SW480 (cell line): Measurements from ENCODE around the gene ST3GAL3.

Experiments
- DNase-seq: peaks from one replicate; pipeline ENCODE4 v3.0.0-alpha.2; 2016; ENCODE audit warnings: low spot score

The ST3GAL3 gene

GRCh38 chr1:43851561-43852338 lies 144.4 kb downstream of the ST3GAL3 start:
- no peak for DNase-seq

- DNase-seq, result no peak
Observed at GRCh38 chr1:43853161-43853921, 146.0 kb downstream of the ST3GAL3 start.

- no peak for DNase-seq
Observed at GRCh38 chr1:43854473-43854872, 147.1 kb downstream of the ST3GAL3 start.

- DNase-seq, result no peak
Observed at GRCh38 chr1:43856188-43856587, 148.9 kb downstream of the ST3GAL3 start.

GRCh38 chr1:43857163-43857562 lies 149.8 kb downstream of the ST3GAL3 start:
- DNase-seq, result no peak

- DNase-seq, result peak; percentile 51
Observed at GRCh38 chr1:43858324-43858723, 151.0 kb downstream of the ST3GAL3 start.

GRCh38 chr1:43861337-43861736 lies 154.0 kb downstream of the ST3GAL3 start:
- no peak for DNase-seq

- no peak for DNase-seq
Observed at GRCh38 chr1:43861988-43862735, 154.8 kb downstream of the ST3GAL3 start.

GRCh38 chr1:43864111-43865045 lies 157.0 kb downstream of the ST3GAL3 start:
- DNase-seq, result no peak

- no peak for DNase-seq
Observed at GRCh38 chr1:43866201-43866600, 158.9 kb downstream of the ST3GAL3 start.

GRCh38 chr1:43867976-43868740 lies 160.8 kb downstream of the ST3GAL3 start:
- no peak for DNase-seq

- DNase-seq, result no peak
Observed at GRCh38 chr1:43868741-43869067, 161.4 kb downstream of the ST3GAL3 start.

- no peak for DNase-seq
Observed at GRCh38 chr1:43870306-43870705, 163.0 kb downstream of the ST3GAL3 start.

- no peak for DNase-seq
Observed at GRCh38 chr1:43871181-43871910, 164.0 kb downstream of the ST3GAL3 start.

GRCh38 chr1:43872280-43872679 lies 164.9 kb downstream of the ST3GAL3 start:
- DNase-seq, result no peak

GRCh38 chr1:43873851-43874250 lies 166.5 kb downstream of the ST3GAL3 start:
- no peak for DNase-seq

- no peak for DNase-seq
Observed at GRCh38 chr1:43874716-43875115, 167.4 kb downstream of the ST3GAL3 start.

- no peak for DNase-seq
Observed at GRCh38 chr1:43875331-43875730, 168.0 kb downstream of the ST3GAL3 start.

- no peak for DNase-seq
Observed at GRCh38 chr1:43877101-43877500, 169.8 kb downstream of the ST3GAL3 start.

- DNase-seq, result no peak
Observed at GRCh38 chr1:43878440-43878839, 171.1 kb downstream of the ST3GAL3 start.
